ENCODE results near the gene TBC1D30.

Gene TBC1D30

GRCh38 chr12:64806173-64806572 lies 18.3 kb upstream of the TBC1D30 start:
- Histone ChIP-seq H3K9me2 (replicated peaks; ENCODE audit: insufficient read depth, low read length) (no peaks in the 10 kb centered on the region), H2AFZ (ENCODE audit: low read length) (no peak overlapping the region), H3K4me1 (ENCODE audit: low read length) (peaks cover 34% of the 10 kb centered on the region), H3K79me2 (ENCODE audit: low read length) (peaks cover 11% of the 10 kb centered on the region; the same call in 1 of the 2 replicates), H3K9ac (ENCODE audit: low read length) (no peak overlapping the region), H4K20me1 (ENCODE audit: insufficient read depth, low read length) (no peaks in the 10 kb centered on the region), H3K27ac (ENCODE audit: low read length) (no peak overlapping the region), H3K4me3 (ENCODE audit: low read length) (no peak overlapping the region), H3K36me3 (replicated peaks; ENCODE audit: insufficient read depth, low read length) (no peaks in the 10 kb centered on the region), H3K27me3 (replicated peaks; ENCODE audit: insufficient read depth, low read length) (no peaks in the 10 kb centered on the region), H3F3A (ENCODE audit: insufficient read depth, low read length) (peaks cover 12% of the 10 kb centered on the region), H3K9me3 (replicated peaks; ENCODE audit: insufficient read depth, low read length) (no peaks in the 10 kb centered on the region), H3K4me2 (ENCODE audit: low read depth, low read length) (no peak overlapping the region)
- TF ChIP-seq EZH2phosphoT487 (IDR thresholded peaks at IDR 0.05; ENCODE audit: low read length) = no peak
- no peak for TF ChIP-seq EZH2 (optimal IDR thresholded peaks at IDR 0.05; ENCODE audit: low read depth, low read length)
- TF ChIP-seq, protein P1, sequence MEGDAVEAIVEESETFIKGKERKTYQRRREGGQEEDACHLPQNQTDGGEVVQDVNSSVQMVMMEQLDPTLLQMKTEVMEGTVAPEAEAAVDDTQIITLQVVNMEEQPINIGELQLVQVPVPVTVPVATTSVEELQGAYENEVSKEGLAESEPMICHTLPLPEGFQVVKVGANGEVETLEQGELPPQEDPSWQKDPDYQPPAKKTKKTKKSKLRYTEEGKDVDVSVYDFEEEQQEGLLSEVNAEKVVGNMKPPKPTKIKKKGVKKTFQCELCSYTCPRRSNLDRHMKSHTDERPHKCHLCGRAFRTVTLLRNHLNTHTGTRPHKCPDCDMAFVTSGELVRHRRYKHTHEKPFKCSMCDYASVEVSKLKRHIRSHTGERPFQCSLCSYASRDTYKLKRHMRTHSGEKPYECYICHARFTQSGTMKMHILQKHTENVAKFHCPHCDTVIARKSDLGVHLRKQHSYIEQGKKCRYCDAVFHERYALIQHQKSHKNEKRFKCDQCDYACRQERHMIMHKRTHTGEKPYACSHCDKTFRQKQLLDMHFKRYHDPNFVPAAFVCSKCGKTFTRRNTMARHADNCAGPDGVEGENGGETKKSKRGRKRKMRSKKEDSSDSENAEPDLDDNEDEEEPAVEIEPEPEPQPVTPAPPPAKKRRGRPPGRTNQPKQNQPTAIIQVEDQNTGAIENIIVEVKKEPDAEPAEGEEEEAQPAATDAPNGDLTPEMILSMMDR (IDR thresholded peaks at IDR 0.05; ENCODE audit: low read length) = no peak
- no peak for DNase-seq

- Histone ChIP-seq H3K36me3 (replicated peaks; ENCODE audit: insufficient read depth, low read length) (no peaks in the 10 kb centered on the region), H3K4me2 (ENCODE audit: low read depth, low read length) (peak overlapping the region; percentile 77; the same call in 1 of the 2 replicates), H3K9me2 (replicated peaks; ENCODE audit: insufficient read depth, low read length) (no peaks in the 10 kb centered on the region), H3K9ac (ENCODE audit: low read length) (no peak overlapping the region), H3K9me3 (replicated peaks; ENCODE audit: insufficient read depth, low read length) (no peaks in the 10 kb centered on the region), H2AFZ (ENCODE audit: low read length) (no peak overlapping the region), H3K4me1 (ENCODE audit: low read length) (peaks cover 27% of the 10 kb centered on the region), H3K79me2 (ENCODE audit: low read length) (peaks cover 11% of the 10 kb centered on the region; the same call in 1 of the 2 replicates), H3F3A (ENCODE audit: insufficient read depth, low read length) (peaks cover 12% of the 10 kb centered on the region), H3K4me3 (ENCODE audit: low read length) (no peak overlapping the region), H3K27ac (ENCODE audit: low read length) (no peak overlapping the region), H3K27me3 (replicated peaks; ENCODE audit: insufficient read depth, low read length) (no peaks in the 10 kb centered on the region), H4K20me1 (ENCODE audit: insufficient read depth, low read length) (no peaks in the 10 kb centered on the region)
- DNase-seq = no peak
- TF ChIP-seq EZH2 (optimal IDR thresholded peaks at IDR 0.05; ENCODE audit: low read depth, low read length) (no peak), EZH2phosphoT487 (IDR thresholded peaks at IDR 0.05; ENCODE audit: low read length) (no peak)
- TF ChIP-seq, protein P1 (IDR thresholded peaks at IDR 0.05; ENCODE audit: low read length) = no peak
Measured at GRCh38 chr12:64806593-64807460, 17.6 kb upstream of the TBC1D30 start.

DNA sequence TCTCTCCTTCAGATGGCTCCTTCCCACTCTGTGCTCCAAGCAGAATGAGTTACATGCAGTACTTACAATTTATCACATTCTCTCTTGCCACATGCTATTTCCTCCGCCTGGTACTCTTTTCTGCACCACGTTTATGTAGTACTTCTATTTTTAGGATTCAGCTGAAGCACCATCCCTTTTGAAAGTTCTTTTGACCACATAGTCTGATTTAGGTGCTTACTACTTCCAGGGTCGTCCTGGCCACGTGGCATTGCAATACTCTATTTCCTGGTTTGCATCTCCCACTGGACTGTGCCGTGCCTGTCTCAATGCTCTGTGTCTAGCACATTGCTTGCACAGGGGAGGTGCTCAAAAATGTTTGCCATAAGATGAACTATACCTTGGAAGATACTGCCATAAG lies 16.3 kb upstream of the TBC1D30 start:
- H3K79me2 ChIP-seq (ENCODE audit: low read length) = peaks cover 11% of the 10 kb centered on the region; the same call in 1 of the 2 replicates
- no peaks in the 10 kb centered on the region for H3K9me2 ChIP-seq (replicated peaks; ENCODE audit: insufficient read depth, low read length)
- no peaks in the 10 kb centered on the region for H3K9me3 ChIP-seq (replicated peaks; ENCODE audit: insufficient read depth, low read length)
- peak; percentile 89 for DNase-seq
- no peaks in the 10 kb centered on the region for H3K27me3 ChIP-seq (replicated peaks; ENCODE audit: insufficient read depth, low read length)
- H3K4me3 ChIP-seq (ENCODE audit: low read length) = peak overlapping the region; percentile 8; the same call in 1 of the 2 replicates
- H2AFZ ChIP-seq (ENCODE audit: low read length) = peak overlapping the region; percentile 37
- TF ChIP-seq EZH2phosphoT487 (IDR thresholded peaks at IDR 0.05; ENCODE audit: low read length) (no peak), EZH2 (optimal IDR thresholded peaks at IDR 0.05; ENCODE audit: low read depth, low read length) (no peak)
- TF ChIP-seq, protein P1 (IDR thresholded peaks at IDR 0.05; ENCODE audit: low read length) = no peak
- H3K4me2 ChIP-seq (ENCODE audit: low read depth, low read length) = peak overlapping the region; percentile 77
- peaks cover 12% of the 10 kb centered on the region for H3F3A ChIP-seq (ENCODE audit: insufficient read depth, low read length)
- peak overlapping the region; percentile 77; the same call in 1 of the 2 replicates for H3K27ac ChIP-seq (ENCODE audit: low read length)
- H3K36me3 ChIP-seq (replicated peaks; ENCODE audit: insufficient read depth, low read length) = no peaks in the 10 kb centered on the region
- no peaks in the 10 kb centered on the region for H4K20me1 ChIP-seq (ENCODE audit: insufficient read depth, low read length)
- peaks cover 23% of the 10 kb centered on the region for H3K4me1 ChIP-seq (ENCODE audit: low read length)
- peak overlapping the region; percentile 9; the same call in 1 of the 2 replicates for H3K9ac ChIP-seq (ENCODE audit: low read length)
